Right renal pelvis (tissue), 4 donors: ENCODE measurements around the gene SPTSSB. TPM values are rescaled to one million over a fixed set of nuclear protein-coding genes. Genes with fewer than 3 reads are reported as not detected.

Experiments used
- DNase-seq, 4 donors: peaks; one replicate each; pipeline ENCODE4 v3.0.0-alpha.2; 2013; ENCODE audit warnings: low read depth in 4 of 4, low spot score in 3 of 4, missing footprints in 1 of 4
- polyA plus RNA-seq, 4 donors: library from polyadenylated mRNA; unstranded; fragments of 120-200 nt; gene quantifications; one replicate each; pipeline ENCODE4 v1.2.1, GENCODE V29; 2013; ENCODE audit not compliant: insufficient read length in 4 of 4

SPTSSB gene
- polyA plus RNA-seq, 4 donors = 2.8 to 10.1 (median 4.8) TPM

DNA sequence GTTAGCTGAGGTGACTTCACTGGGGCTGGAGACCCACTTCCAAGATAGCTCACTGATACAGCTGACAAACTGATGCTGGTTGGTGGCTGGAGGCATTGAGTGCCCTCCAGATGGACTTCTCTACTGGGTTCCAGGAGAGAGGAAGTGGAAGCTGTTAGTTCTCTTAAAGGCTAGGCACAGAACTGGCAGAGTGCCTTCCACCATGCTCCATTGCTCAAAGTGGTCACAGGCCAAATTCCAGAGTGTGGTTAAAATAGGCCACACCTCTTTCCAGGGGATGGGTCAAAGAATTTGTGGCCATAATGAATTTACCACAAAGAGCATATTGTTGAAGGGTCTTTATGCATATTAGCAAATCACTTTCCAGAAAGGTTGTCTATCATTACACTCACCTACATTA, 76.0 kb downstream of the SPTSSB start:
- no peak for DNase-seq

Other genes starting within 250 kb of the SPTSSB start
- 10 to 100 TPM; 52.8 to 63.4 (median 62.4) TPM for gene NMD3, start 150.2 kb downstream of the SPTSSB start, polyA plus RNA-seq
- gene OTOL1, start 125.3 kb upstream of the SPTSSB start, polyA plus RNA-seq = not detected